T follicular helper cell (primary cell): Measurements from ENCODE around the gene SLC25A34.

Experiments
- DNase-seq: peaks from one replicate; pipeline ENCODE4 v3.0.0-alpha.2; 2020; ENCODE audit warnings: low read depth

Gene SLC25A34

GRCh38 chr1:15733218-15733725, 2.8 kb upstream of the SLC25A34 start:
- DNase-seq, result no peak

- DNase-seq, result no peak
Observed at GRCh38 chr1:15733726-15734226, 2.3 kb upstream of the SLC25A34 start.

GRCh38 chr1:15734296-15734695, 1.8 kb upstream of the SLC25A34 start:
- no peak for DNase-seq

GRCh38 chr1:15734901-15735300, 1.2 kb upstream of the SLC25A34 start:
- no peak for DNase-seq

GRCh38 chr1:15735304-15736037, 587 bp upstream of the SLC25A34 start:
- no peak for DNase-seq

- DNase-seq, result no peak
Observed at GRCh38 chr1:15736892-15737261, 819 bp downstream of the SLC25A34 start.

GRCh38 chr1:15737324-15738319, 1.6 kb downstream of the SLC25A34 start:
- no peak for DNase-seq

GRCh38 chr1:15738416-15739113, 2.5 kb downstream of the SLC25A34 start:
- DNase-seq, result no peak

- DNase-seq, result no peak
Observed at GRCh38 chr1:15739259-15739658, 3.2 kb downstream of the SLC25A34 start.

- DNase-seq, result no peak
Observed at GRCh38 chr1:15739745-15740144, 3.7 kb downstream of the SLC25A34 start.

- peak; percentile 46 for DNase-seq
Observed at GRCh38 chr1:15740924-15741850, 5.1 kb downstream of the SLC25A34 start.

GRCh38 chr1:15742339-15742801, 6.3 kb downstream of the SLC25A34 start, which contains the start of gene TMEM82:
TSS of gene TMEM82 (plus strand) at chr1:15742499. CDS start at chr1:15742560, 61 bp downstream.
- DNase-seq, result no peak

- no peak for DNase-seq
Observed at GRCh38 chr1:15744122-15744679, 8.1 kb downstream of the SLC25A34 start.

GRCh38 chr1:15747378-15747777, 11.3 kb downstream of the SLC25A34 start:
- DNase-seq, result no peak

- no peak for DNase-seq
Observed at GRCh38 chr1:15748264-15748663, 12.2 kb downstream of the SLC25A34 start.

- no peak for DNase-seq
Observed at GRCh38 chr1:15748690-15749398, 12.8 kb downstream of the SLC25A34 start.

- DNase-seq, result no peak
Observed at GRCh38 chr1:15749399-15750291, 13.6 kb downstream of the SLC25A34 start.

- no peak for DNase-seq
Observed at GRCh38 chr1:15750924-15751323, 14.9 kb downstream of the SLC25A34 start.

GRCh38 chr1:15751717-15752116, 15.7 kb downstream of the SLC25A34 start:
- DNase-seq, result no peak
